Measurements from ENCODE around the gene COG8.

DNA sequence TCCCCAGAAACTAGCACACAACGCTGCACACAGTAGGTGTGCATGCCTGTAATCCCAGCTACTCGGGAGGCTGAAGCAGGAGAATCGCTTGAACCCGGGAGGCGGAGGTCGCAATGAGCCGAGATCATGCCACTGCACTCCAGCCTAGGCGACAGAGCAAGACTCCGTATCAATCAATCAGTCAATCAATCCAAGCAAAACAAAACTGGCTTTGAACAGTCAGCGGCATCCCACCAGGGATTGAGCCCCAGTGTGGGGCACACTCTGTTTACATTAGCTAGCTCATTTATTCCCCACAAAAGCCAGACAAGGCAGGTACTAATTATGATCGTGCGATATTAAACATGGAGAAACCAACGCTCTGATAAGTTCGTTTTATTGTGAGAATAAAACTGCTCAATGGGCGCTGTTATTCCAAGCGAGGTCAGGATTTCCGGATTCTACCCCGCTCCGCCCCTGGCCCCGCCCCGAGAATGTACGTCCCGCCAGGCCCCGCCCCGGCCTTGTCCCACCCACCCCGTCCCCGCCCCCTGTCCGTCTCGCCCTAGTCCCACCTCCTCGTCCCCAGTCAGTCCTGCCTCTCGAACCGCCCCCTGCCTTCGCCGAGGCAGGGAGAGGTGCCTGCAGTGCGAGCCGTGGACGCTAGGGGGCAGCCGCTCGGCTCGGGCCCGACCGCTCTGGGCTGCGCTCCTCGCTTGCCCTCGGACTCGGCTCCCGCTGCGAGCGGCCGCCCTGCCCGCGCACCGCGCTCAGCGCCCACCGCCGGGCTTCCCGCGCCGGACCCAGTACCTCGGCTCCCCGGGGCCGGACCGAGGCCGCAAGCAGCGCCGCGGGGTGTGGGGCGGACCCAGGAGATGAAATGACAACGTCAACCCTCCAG, 28.5 kb downstream of the COG8 start, which contains the start of gene VPS4A:
- TF ChIP-seq POLR2A (IDR thresholded peaks at IDR 0.05; ENCODE audit: low read length) (peak; percentile 77), GATA1 (IDR thresholded peaks at IDR 0.05; ENCODE audit: low read depth, low read length) (no peak)

All from erythroblast (primary cell).